Fibroblast of skin of back (primary cell): Measurements from ENCODE around the gene IL12RB1. TPM values are rescaled to one million over a fixed set of nuclear protein-coding genes. Genes with fewer than 3 reads are reported as not detected.

Source experiments
- DNase-seq: peaks from one replicate; pipeline ENCODE4 v3.0.0-alpha.2; 2013
- polyA plus RNA-seq, 2 experiments: library from polyadenylated mRNA; unstranded; fragments of 120-200 nt; gene quantifications; one replicate each; pipeline ENCODE4 v1.2.1, GENCODE V29; 2013; ENCODE audit not compliant: insufficient read length in 2 of 2

IL12RB1 gene
- 0.24 TPM for polyA plus RNA-seq (2013, experiment 1 of 2; ENCODE audit: insufficient read length)
- not detected for polyA plus RNA-seq (2013, experiment 2 of 2; ENCODE audit: insufficient read length)

DNA sequence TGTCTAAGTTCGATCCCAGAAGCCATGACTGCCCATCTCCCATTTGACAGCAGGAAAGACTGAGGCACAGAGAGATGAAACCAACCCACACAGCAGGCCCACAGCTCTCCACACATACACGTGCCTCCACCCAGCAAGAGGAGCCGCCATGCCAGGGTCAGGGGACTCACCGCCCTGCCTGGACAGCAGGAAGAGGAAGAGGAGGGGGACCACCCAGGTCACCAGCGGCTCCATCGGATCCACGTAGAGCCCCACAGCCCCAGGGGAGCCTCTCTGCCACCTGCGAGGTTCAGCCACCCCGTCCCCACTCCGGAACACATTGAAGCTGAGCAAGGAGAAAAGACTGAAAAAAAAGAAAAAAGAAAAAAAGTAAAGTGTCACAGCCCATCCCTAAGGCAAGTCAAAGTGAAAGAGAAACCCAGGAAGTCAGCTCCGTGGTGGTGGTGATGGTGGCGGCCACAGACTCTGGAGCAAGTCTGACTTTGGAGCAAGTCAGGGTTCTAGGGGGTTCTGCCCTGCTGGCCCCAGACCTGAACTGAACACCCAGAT lies at the start of gene IL12RB1:
Gene IL12RB1, minus strand, starts transcription at position 345 of the 549 bp plus-strand sequence. Its CDS starts 111 bp downstream, at position 234.
- DNase-seq: no peak

DNA sequence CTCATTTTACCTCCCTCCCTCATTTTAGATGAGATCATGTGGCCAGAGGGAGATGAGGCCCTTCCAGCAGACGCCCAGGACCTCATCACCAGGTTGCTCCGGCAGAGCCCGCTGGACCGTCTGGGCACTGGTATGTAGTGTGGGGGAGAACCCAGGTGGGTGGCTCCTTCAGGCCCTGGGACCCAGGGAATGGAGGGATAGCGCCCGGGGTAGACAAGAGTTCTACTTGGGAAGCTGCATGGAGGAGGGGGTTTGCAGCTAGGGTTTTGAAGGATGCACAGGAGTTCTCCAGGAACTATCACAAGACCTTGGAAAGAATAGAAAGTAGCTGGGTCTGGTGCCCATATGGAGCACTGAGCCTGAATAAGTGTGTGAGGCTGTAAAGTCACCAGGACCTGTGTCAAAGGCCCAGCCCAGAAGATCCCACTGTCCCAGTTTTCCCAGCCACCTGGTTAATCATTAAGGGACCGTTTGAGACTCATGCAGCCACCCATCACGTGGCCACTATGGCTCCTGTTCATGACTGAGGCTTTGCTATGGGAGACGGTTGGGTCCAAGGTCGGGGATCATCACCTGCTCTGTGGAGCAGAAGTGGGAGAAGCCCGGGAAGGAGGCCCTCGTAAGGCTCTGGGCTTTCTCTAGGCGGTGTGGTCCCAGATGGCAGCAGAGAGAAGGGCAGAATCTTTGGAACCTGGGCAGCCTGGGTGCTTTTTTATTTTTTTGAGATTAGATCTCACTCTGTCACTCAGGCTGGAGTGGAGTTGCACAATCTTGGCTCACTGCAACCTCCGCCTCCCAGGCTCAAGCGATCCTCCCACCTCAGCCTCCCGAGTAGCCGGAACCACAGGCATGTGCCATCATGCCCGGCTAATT lies 49.2 kb upstream of the IL12RB1 start:
- DNase-seq: no peak

DNA sequence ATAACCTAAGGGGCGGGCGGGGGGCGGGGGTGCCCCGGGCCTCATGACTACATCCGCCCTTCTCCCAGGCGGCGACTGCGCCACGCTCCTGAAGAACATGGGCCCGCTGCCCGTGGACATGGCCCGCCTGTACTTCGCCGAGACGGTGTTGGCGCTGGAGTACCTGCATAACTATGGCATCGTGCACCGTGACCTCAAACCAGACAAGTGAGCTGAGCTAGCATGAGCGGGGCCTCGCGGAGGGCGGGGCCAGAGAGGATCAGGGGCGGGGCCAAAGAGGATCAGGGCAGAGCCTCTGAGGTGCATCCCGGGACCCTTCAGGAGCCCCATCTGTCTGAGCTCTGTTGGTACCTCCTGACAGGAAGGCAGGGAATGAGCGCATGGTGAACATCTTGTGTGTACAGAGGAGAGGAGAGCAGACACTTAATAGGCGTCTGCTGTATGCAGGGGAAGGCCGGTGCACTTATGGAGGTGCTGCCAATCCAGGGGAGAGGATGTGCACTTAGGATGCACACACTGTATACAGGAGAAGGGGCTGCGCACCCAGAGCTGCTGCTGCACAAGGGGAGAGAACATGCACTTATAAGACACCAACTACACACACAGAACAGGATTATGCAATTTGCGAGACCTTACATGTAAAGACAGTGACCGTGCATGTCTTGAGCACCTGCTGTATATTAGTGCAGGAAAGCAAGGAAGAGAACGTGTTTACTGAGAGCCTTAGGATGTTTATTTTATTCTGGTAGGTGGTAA lies 45.3 kb upstream of the IL12RB1 start:
- DNase-seq: no peak

DNA sequence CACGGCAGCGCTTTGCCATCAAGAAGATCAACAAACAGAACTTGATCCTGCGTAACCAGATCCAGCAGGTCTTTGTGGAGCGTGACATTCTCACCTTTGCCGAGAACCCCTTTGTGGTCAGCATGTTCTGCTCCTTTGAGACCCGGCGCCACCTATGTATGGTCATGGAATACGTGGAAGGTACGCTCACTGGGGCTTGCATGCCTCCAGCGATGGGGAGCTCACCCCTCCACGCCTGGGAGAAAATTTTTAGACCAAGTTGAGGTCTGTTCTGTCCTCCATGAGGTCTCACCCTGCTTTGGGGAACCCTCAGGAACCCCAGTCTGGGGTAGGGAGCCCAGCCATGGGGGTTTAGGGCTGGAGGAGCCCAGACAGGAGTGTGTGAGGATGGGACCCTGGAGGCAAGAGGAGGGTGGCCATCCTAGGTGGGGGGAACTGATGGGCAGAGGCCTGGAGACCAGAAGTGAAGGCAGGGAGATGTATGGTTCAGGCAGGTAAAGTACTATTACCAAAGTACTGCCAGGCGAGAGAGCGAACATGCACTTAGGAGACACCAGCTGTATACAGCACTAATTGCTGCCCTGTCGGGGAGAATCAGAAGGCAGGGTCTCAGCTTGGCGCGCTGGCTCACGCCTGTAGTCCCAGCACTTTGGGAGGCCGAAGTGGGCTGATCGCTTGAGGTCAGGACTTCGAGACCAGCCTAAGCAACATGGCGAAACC lies 43.9 kb upstream of the IL12RB1 start:
- DNase-seq: no peak

DNA sequence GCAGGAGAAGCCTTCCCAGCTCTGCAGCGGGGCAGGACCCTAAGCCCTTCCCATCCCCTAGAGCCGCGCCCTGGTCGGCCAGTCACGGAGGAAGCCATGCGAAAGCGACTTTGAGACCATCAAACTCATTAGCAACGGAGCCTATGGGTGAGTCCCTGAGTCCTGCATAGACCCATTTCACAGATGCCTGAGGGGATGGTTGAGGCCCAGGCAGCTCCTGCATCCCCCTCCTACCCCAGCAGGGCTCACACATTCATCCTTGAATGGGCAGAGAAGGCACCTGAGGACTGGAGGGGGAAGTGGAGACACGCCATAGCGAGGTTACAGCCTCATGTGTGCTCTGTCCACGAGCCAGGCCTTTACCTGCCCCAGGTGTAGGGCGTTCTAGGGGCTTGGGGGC lies 42.1 kb upstream of the IL12RB1 start:
- no peak for DNase-seq

DNA sequence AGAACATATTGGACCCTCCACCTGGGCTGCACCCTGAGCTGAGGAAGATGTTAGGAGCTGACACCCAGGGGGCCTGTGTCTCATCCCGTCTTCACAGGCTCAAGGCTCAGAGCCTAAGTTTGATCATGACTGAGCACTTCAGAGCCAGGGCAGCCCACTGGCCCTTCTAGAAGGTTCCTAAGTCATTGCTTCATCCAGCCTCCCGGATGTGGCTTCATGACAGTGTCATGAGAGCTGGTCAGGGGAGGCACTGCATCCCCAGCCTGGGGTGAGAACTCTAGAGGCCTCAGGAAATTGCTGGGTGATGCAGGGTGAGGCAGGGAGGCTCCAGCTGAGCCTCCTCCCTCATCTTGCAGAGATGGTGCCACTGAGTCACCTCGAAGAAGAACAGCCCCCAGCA lies 41.3 kb upstream of the IL12RB1 start:
- no peak for DNase-seq

DNA sequence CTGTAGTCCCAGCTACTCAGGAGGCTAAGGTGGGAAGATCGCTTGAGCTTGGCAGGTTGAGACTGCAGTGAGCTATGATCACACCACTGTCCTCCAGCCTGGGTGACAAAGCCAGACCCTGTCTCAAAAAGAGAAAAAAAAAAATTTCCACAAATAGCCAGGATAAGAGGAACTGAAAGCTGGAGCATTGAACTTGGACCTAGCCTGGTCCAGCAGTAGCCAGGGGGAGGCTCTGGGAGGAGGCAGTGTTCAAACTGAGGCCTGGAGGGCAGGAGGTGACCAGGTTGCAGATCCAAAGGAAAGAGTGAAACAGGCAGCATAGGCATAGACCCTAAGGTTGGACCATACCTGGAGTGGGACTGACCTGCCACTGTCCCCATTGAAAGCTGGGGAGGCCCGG lies 39.4 kb upstream of the IL12RB1 start:
- no peak for DNase-seq

DNA sequence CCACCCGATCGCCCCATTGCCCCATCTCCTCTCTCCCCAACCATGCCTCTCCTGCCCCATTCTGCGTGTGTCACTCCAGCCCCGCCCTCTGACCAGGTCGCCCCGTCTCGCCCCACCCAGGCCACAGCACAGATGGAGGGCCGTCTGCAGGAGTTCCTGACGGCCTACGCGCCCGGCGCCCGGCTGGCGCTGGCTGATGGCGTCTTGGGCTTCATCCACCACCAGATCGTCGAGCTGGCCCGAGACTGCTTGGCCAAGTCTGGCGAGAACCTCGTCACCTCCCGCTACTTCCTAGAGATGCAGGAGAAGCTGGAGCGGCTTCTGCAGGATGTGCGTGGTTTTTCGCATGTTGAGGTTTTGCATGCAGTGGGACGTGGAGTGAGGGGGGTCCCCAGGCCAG lies 37.1 kb upstream of the IL12RB1 start:
- DNase-seq: no peak

DNA sequence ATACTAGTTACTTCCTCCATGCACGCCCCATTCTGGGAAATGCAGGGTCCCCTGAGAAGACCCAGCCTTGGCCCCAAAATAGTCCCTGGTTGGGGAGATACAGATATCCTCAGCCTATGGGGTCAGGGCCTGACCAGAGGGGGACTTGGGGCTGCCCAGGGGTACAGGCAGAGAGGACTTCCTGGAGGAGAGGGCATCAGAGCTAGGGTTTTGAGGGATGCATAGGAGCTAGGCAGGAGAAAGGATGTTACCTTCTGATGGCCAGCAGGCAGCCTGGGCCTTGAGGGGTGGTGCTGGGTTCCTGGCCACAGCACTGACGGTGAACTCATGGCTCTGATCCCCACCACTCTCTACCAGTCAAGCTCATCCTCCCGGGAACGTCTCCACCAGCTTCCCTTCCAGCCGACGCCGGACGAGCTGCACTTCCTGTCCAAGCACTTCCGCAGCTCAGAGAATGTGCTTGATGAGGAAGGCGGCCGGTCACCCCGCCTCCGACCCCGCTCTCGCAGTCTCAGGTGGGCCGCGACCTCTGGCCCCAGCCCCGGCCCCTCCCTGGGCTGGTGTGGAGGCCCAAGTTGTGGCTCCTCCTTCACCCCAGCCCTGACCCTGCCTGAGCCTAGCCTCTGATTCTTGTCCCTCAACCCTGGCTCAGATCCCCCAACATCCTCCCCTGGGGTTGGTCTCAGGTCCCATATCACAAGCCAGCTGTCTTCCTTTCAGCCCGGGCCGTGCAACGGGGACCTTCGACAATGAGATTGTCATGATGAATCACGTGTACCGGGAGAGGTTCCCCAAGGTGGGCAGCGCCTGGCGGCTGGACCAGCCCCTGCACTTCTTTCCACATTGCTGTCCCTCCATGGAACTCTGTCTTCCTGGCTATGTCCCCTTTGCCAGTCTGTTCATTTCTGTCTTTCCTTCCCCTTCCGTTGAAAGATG lies 36.4 kb upstream of the IL12RB1 start:
- no peak for DNase-seq

DNA sequence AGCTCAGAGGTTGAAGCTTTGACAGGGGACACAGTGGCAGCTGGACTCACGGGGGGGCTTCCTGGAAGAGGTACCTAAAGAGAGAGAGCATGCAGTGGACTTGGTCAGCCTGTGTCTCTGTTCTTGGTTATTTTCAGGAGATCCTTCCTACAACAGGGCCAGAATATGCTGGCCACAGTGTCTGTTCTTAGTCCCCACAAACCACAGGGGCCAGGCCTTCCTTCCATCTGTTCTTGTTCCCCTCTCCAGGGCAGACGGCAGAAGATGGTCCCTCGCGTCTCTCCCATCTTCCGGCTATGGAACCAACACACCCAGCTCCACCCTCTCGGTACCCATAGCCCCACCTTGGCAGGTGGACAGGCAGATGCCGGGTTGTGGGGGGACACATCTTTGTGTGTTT lies 35.7 kb upstream of the IL12RB1 start:
- DNase-seq: no peak

DNA sequence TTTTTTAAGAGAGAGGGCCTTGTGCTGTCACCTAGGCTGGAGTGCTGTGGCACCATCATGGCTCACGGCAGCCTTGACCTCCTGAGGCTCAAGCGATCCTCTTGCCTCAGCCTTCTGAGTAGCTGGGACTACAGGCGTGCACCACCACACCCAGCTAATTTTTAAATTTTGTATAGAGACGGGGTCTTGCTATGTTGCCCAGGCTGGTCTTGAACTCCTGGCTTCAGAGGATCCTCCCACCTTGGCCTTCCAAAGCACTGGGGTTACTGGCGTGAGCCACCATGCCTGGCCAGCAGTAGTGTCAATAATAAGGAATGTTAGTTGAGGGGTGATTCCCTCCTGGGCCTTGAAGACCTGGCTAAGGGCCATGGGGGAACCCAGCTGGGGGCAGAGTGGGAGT lies 34.4 kb upstream of the IL12RB1 start:
- no peak for DNase-seq

DNA sequence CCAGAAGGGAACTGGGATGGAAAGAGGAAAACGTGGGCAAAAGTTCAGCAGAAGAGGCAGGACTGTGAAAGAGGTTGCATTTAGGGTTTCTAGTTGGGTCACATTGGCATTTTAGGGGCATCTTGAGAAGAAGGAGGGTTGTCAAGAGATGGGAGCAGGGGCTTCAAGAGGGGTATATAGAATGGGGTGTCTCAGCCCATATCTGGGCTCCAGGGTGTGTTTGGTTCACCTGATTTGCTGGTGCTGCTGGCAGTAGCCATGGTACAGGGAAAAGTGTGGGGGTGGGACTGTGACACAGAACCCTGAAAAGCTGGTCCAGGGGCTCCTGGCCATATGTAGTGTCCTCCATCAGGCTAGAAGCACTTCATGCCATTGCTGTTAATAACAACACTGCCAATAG lies 33.4 kb upstream of the IL12RB1 start:
- no peak for DNase-seq

DNA sequence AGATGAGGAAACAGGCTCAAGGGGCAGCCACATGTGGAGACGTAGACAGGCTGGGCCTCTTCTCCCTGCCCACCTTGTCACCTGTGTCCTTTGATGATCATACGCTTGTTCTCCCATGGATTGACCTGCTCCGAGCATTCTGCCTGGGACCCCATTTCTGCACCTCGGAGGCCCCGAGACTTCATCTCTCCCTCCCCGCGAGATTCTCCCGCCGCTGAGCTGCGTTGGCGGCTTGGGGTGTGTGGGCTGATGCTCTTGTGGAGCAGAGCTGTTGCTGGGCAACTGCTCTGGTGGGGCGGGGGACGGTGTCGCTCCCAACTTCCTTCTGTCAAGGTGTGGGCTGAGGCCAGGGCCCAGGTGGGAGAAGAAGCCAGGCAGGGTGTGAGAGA lies 33.0 kb upstream of the IL12RB1 start:
- DNase-seq: no peak

DNA sequence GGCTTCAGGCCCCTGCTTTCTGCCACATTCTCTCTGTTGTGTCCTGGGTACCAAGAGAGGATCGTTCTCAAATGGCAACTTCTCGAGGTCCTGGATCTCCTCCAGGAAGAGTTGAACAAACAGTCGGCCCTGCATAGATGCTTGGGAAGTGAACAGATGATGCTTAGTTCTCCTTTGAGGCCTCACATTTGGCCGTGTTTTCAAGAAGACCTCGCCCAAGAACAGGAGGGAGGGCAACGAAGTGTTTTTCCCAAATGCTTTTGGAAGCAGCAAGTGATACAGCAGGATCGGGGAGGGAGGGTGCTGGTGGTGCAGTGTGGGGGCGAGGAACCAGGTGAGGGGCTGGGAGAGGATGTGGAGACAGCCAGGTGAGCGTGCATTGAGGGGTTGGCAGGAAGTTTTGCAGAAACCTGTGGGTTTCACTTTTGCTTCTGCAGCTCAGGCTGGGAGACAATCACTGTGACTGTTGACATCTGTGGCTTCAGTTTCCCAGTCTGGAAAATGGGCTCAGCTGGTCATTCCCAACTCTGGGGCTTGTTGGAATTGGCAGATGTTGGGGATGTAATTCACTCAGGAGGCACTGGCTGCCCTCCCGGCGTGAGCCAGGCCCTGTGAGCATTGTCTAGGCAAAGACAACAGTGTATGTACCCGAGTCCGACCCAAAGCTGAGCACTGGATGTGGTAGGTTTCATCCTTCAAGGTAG lies 32.4 kb upstream of the IL12RB1 start:
- no peak for DNase-seq

DNA sequence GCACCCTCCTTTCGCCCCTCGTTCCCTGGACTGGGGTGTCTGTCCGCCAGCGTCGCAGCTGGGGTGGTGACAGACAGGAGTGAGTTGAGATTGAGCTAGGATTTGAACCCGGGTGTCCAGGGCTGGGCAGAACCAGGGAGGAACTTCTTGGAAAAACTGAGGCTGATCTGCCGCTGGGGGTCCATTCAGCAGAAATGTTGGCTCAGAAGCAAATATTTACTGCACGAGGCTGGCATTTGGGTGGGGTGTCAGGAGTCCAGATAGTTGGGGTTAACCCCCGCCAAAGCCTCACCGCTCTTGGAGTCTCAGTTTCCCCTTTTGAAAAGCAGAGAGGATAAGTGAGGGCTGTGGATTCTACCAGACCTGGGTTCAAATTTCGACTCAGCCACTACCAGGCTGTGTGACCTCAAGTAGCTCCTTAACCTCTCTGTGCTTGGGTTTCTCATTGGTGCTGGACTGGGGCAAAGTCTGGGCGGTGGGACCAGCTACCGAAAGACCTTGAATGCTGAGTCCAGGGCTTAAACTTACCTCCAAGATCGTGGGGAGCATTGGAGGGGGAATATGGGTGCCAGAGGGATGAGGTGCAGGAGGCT lies 31.8 kb upstream of the IL12RB1 start:
- DNase-seq: no peak

DNA sequence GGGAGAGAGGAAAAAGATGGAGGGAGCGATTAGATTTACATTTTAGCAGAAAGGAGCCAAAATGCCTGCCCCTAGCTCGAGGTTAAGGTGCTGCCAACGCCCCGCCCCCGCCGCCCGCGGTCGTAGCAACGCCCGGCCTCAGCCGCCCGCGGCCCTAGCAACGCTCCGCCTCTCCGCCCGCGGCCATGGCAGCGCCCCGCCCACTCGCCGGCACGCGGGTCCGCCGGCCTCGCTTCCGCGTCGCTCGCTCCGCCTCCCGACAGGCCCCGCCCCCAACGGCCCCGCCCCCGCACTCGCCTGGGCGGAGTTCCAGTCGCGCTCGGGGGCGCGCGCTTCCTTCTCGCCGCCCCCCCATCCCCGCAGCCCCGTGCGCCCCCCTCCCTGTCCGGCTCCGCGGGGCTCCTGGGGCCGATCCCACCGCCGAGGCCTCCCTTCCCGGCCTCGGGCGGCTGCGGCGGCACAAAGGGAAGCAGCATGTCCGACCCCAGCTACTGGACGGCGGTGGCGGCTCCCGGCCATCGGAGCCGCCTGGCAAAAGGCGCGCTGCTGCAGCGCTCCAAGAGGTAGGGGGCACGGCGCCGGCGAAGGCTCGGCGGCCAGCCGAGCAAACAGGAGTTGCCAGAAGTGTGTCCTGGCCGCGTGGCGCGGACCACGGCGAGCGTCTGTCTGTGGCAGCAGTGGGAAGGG lies 31.1 kb upstream of the IL12RB1 start:
- peak; percentile 82 for DNase-seq

DNA sequence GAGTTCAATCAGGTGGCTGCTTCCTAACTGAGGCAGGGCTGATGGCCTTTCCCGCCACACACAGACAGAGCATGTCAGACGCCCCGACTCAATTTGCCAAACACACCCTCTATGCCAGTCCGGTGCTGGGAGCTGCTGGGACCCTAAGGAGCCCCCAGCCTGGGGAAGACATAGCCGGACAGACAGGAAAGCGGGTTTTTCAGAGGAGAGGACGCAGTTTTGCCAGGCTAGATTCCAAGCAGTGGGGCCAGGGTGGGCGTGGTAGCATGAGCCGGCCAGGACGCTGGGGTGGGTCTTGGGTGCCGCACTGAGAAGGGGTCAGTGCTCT lies 30.6 kb upstream of the IL12RB1 start:
- no peak for DNase-seq

DNA sequence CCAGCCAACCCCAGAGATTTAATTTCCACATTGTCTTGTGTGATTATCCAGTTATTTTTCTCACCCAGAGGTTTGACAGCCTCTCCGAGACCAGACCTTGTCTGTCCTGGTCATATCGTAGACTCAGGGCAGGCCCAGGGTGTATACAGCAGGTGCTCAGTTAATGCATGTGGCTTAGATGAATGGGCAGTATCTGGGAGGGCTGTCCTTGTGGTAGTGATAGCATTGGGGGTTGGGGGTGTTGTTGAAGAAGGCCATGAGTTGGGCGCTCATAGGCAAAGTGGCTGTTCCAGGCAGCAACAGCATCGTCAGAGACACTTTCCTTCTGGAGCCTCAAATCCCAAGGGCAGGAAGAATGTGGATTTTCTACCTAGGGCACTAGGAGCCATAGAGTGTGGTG lies 27.7 kb upstream of the IL12RB1 start:
- no peak for DNase-seq

DNA sequence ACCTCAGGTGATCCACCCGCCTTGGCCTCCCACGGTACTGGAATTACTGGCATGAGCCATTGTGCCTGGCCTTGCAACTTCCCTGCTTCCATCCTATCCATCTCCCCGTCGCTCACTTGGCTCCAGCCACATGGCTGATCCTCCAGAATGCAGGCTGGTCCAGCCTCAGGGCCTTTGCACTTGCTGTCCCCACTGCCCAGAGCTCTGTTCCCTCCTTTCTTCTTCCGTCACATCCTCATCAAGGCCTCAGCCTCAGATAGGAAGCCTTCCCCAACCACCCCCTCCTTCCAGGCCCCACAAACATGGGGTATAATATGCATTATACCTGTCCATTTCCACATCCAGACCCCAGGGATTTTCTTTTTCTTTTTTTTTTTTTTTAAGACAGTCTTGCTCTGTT lies 27.1 kb upstream of the IL12RB1 start:
- no peak for DNase-seq

DNA sequence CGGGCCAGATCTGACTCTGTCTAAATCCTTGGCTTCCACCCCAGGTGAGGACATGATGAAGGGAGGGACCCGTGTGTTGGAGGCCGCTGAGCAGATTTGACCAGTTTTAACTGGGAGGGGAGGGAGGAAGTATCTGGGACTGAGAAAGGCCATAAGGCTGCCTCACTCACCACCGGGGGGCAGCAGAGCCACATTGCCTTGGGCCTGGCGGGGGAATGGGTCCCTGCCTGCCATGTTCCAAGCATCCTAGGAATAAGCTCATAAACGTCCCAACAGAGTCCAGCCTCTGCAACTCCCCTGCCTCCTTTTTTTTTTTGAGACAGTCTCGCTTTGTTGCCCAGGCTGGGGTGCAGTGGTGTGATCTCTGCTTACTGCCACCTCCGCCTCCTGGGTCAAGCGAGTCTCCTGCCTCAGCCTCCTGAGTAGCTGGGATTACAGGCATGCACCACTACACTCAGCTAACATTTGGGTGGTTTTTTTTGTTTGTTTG lies 26.3 kb upstream of the IL12RB1 start:
- peak; percentile 74 for DNase-seq
